Endodermal cell (in vitro differentiated cells): ENCODE measurements around the gene EIF4G1. TPM values are rescaled to one million over a fixed set of nuclear protein-coding genes. Genes with fewer than 3 reads are reported as not detected.

Experiments used
- DNase-seq: peaks from one replicate; pipeline ENCODE4 v3.0.0-alpha.2; 2017
- H3K27ac ChIP-seq: 2 replicates; pipeline ENCODE4 v1.5.1; 2013; ENCODE audit warnings: mild to moderate bottlenecking, low read depth, low read length, moderate library complexity
- H3K27me3 ChIP-seq: 2 replicates; pipeline ENCODE4 v1.6.1; 2013; ENCODE audit warnings: mild to moderate bottlenecking, low read length, moderate library complexity; ENCODE audit not compliant: insufficient read depth, control insufficient read depth, poor library complexity, severe bottlenecking
- H3K36me3 ChIP-seq: 2 replicates; pipeline ENCODE4 v1.7.0; 2013; ENCODE audit warnings: mild to moderate bottlenecking, low read length, moderate library complexity; ENCODE audit not compliant: control insufficient read depth, insufficient read depth
- H3K4me1 ChIP-seq: one replicate; pipeline ENCODE4 v1.7.0; 2013; ENCODE audit warnings: low read length; ENCODE audit not compliant: control insufficient read depth, insufficient read depth
- H3K4me3 ChIP-seq: 2 replicates; pipeline ENCODE4 v1.5.1; 2013; ENCODE audit warnings: mild to moderate bottlenecking, low read length, moderate library complexity
- H3K9ac ChIP-seq: 2 replicates; pipeline ENCODE4 v1.6.1; 2013; ENCODE audit warnings: mild to moderate bottlenecking, low read length, moderate library complexity; ENCODE audit not compliant: poor library complexity, severe bottlenecking; ENCODE audit errors: extremely low read depth
- H3K9me3 ChIP-seq: 2 replicates; pipeline ENCODE4 v1.6.1; 2013; ENCODE audit warnings: mild to moderate bottlenecking, low read length, moderate library complexity; ENCODE audit not compliant: control insufficient read depth
- H3K27ac Mint-ChIP-seq: 2 replicates; pipeline ENCODE4 v1.8.0; 2020; ENCODE audit warnings: mixed read lengths
- H3K27me3 Mint-ChIP-seq: 2 replicates; pipeline ENCODE4 v1.8.0; 2021; ENCODE audit warnings: mild to moderate bottlenecking, mixed read lengths; ENCODE audit not compliant: insufficient read depth
- H3K36me3 Mint-ChIP-seq: 2 replicates; pipeline ENCODE4 v1.8.0; 2020; ENCODE audit warnings: low read depth, mixed read lengths
- H3K4me1 Mint-ChIP-seq: 2 replicates; pipeline ENCODE4 v1.8.0; 2020; ENCODE audit warnings: mixed read lengths
- H3K4me3 Mint-ChIP-seq: 2 replicates; pipeline ENCODE4 v1.8.0; 2020; ENCODE audit warnings: mild to moderate bottlenecking, moderate library complexity, mixed read lengths
- H3K9me3 Mint-ChIP-seq: 2 replicates; pipeline ENCODE4 v1.8.0; 2020; ENCODE audit warnings: mild to moderate bottlenecking, mixed read lengths
- CTCF ChIP-seq: fragments of 200-600 bp; sonication (generic); conservative IDR thresholded peaks from 2 replicates; pipeline ENCODE4 v1.5.0; 2021; ENCODE audit warnings: antibody characterized with exemption, mild to moderate bottlenecking
- WGBS, 2 experiments: methylation state at CpG; one replicate each; pipeline versions ENCODE4 v1.1.5 to v1.1.7; 2013; ENCODE audit warnings: missing lambda C conversion rate in 2 of 2, mixed read lengths in 1 of 2; ENCODE audit not compliant: insufficient coverage in 1 of 2, insufficient read length in 1 of 2; 5-methylcytosine and 5-hydroxymethylcytosine counted together
- total RNA-seq, 2 donors: library from RNA; stranded (reverse); fragmentation: NEBNext Ultra II Directional in 1 of 2; extraction: Animal tissue kit (Norgen Biotek cat#: 25700) in 1 of 2; gene quantifications; 2 replicates in 1 of 2; 3 replicates in 1 of 2; pipeline ENCODE4 v1.2.1, GENCODE V29; 2021

The EIF4G1 gene
- total RNA-seq, 2 donors from 2014 or later = 408 to 475 TPM

GRCh38 chr3:184328516-184328915 lies 14.1 kb downstream of the EIF4G1 start:
- H3K9me3 ChIP-seq = no peaks in the 10 kb centered on the region
- no peak for DNase-seq
- Mint-ChIP-seq H3K4me1 (no peaks in the 10 kb centered on the region), H3K4me3 (no peak overlapping the region), H3K27ac (no peak overlapping the region), H3K27me3 (no peaks in the 10 kb centered on the region), H3K9me3 (no peaks in the 10 kb centered on the region), H3K36me3 (peaks cover 95% of the 10 kb centered on the region)
- no peaks in the 10 kb centered on the region for H3K27me3 ChIP-seq
- peaks cover 98% of the 10 kb centered on the region for H3K36me3 ChIP-seq
- H3K27ac ChIP-seq = no peak overlapping the region
- 63 to 64% methylated on average over 3 of the region's 3 CpGs for WGBS, 2 experiments
- TF ChIP-seq CTCF = no peak
- no peak overlapping the region for H3K9ac ChIP-seq
- H3K4me3 ChIP-seq = no peak overlapping the region
- no peaks in the 10 kb centered on the region for H3K4me1 ChIP-seq

GRCh38 chr3:184332370-184333090 lies 18.1 kb downstream of the EIF4G1 start:
- H3K4me1 ChIP-seq = no peaks in the 10 kb centered on the region
- no peaks in the 10 kb centered on the region for H3K9me3 ChIP-seq
- WGBS, 2 experiments = 93 to 100% methylated on average over 7 to 10 of the region's 10 CpGs
- TF ChIP-seq CTCF = no peak
- H3K9ac ChIP-seq = no peak overlapping the region
- H3K9me3 Mint-ChIP-seq = no peaks in the 10 kb centered on the region
- H3K27me3 ChIP-seq = no peaks in the 10 kb centered on the region
- no peak overlapping the region for H3K4me3 Mint-ChIP-seq
- no peak for DNase-seq
- H3K27me3 Mint-ChIP-seq = no peaks in the 10 kb centered on the region
- peaks cover 77% of the 10 kb centered on the region for H3K36me3 ChIP-seq
- H3K36me3 Mint-ChIP-seq = peaks cover 71% of the 10 kb centered on the region
- peak overlapping the region; percentile 8 for H3K27ac ChIP-seq
- H3K4me1 Mint-ChIP-seq = peaks cover 9% of the 10 kb centered on the region
- peak overlapping the region; percentile 83 for H3K27ac Mint-ChIP-seq
- no peak overlapping the region for H3K4me3 ChIP-seq

GRCh38 chr3:184333190-184333589 lies 18.8 kb downstream of the EIF4G1 start:
- Mint-ChIP-seq H3K4me3 (no peak overlapping the region), H3K9me3 (no peaks in the 10 kb centered on the region), H3K36me3 (peaks cover 64% of the 10 kb centered on the region), H3K27me3 (peaks cover 3% of the 10 kb centered on the region), H3K4me1 (peaks cover 9% of the 10 kb centered on the region), H3K27ac (peak overlapping the region; percentile 83)
- Histone ChIP-seq H3K36me3 (peaks cover 70% of the 10 kb centered on the region), H3K4me3 (no peak overlapping the region), H3K27me3 (no peaks in the 10 kb centered on the region), H3K4me1 (no peaks in the 10 kb centered on the region), H3K9ac (no peak overlapping the region), H3K9me3 (no peaks in the 10 kb centered on the region), H3K27ac (peak overlapping the region; percentile 5)
- WGBS, 2 experiments = 94 to 96% methylated on average over 6 of the region's 6 CpGs
- DNase-seq = no peak
- TF ChIP-seq CTCF = no peak
